DOHH2 (cell line): ENCODE measurements around the gene NXPE2.

ENCODE experiments used
- H3F3A ChIP-seq: fragments of 200-600 bp; sonication (generic), shearing (Covaris generic); 2 replicates; pipeline ENCODE4 v1.6.0; 2016; ENCODE audit warnings: antibody characterized with exemption, mild to moderate bottlenecking; ENCODE audit not compliant: control insufficient read depth, insufficient read depth
- H3K27ac ChIP-seq: fragments of 200-600 bp; sonication (generic); 2 replicates; pipeline ENCODE4 v1.5.1; 2014; ENCODE audit warnings: low read depth, mild to moderate bottlenecking, low read length, moderate library complexity
- H3K27me3 ChIP-seq: fragments of 200-600 bp; sonication (generic); 2 replicates; pipeline ENCODE4 v1.6.1; 2014; ENCODE audit warnings: mild to moderate bottlenecking, low read length, mixed read lengths; ENCODE audit not compliant: control insufficient read depth
- H3K36me3 ChIP-seq: fragments of 200-600 bp; sonication (generic); 2 replicates; pipeline ENCODE4 v1.6.1; 2014; ENCODE audit warnings: mild to moderate bottlenecking, low read length, moderate library complexity, mixed read lengths; ENCODE audit not compliant: control insufficient read depth
- H3K4me1 ChIP-seq: fragments of 200-600 bp; sonication (generic); 2 replicates; pipeline ENCODE4 v1.6.1; 2014; ENCODE audit warnings: mild to moderate bottlenecking, low read length, mixed read lengths; ENCODE audit not compliant: control insufficient read depth
- H3K4me2 ChIP-seq: fragments of 200-600 bp; sonication (generic); 2 replicates; pipeline ENCODE4 v1.6.0; 2014; ENCODE audit warnings: mild to moderate bottlenecking, low read length, moderate library complexity
- H3K4me3 ChIP-seq: fragments of 200-600 bp; sonication (generic); 2 replicates; pipeline ENCODE4 v1.5.1; 2014; ENCODE audit warnings: mild to moderate bottlenecking, low read length, mixed read lengths
- H3K79me2 ChIP-seq: fragments of 200-600 bp; sonication (generic); 2 replicates; pipeline ENCODE4 v1.6.1; 2014; ENCODE audit warnings: mild to moderate bottlenecking, low read length, mixed read lengths; ENCODE audit not compliant: control insufficient read depth
- H3K9me2 ChIP-seq: fragments of 200-600 bp; sonication (generic); replicated peaks from 2 replicates; pipeline ENCODE4 v1.6.1; 2014; ENCODE audit warnings: mild to moderate bottlenecking, low read length, mixed read lengths; ENCODE audit not compliant: control insufficient read depth
- H3K9me3 ChIP-seq: fragments of 200-600 bp; sonication (generic); 2 replicates; pipeline ENCODE4 v1.6.1; 2014; ENCODE audit warnings: antibody characterized with exemption, low read length, mixed read lengths; ENCODE audit not compliant: control insufficient read depth, insufficient read depth
- H4K20me1 ChIP-seq: fragments of 200-600 bp; sonication (generic); 2 replicates; pipeline ENCODE4 v1.6.0; 2014; ENCODE audit warnings: low read depth, mild to moderate bottlenecking, antibody characterized with exemption, low read length, moderate library complexity; ENCODE audit not compliant: control insufficient read depth, insufficient read depth
- CTCF ChIP-seq: fragments of 200-600 bp; sonication (generic); IDR thresholded peaks from one replicate; pipeline ENCODE4 v1.5.1; 2014; ENCODE audit warnings: antibody characterized with exemption, mild to moderate bottlenecking, low read depth, low read length; ENCODE audit not compliant: poor library complexity, severe bottlenecking
- EZH2phosphoT487 ChIP-seq: fragments of 200-600 bp; sonication (generic); IDR thresholded peaks from 2 replicates; pipeline ENCODE4 v1.6.1; 2017; ENCODE audit warnings: borderline replicate concordance, mild to moderate bottlenecking, antibody characterized with exemption, low read length, moderate library complexity, mixed read lengths

The NXPE2 gene

GRCh38 chr11:114736806-114737205 is 58.5 kb downstream of the NXPE2 start:
- Histone ChIP-seq H3K9me2 (no peaks in the 10 kb centered on the region), H3K9me3 (no peaks in the 10 kb centered on the region), H3K4me1 (no peaks in the 10 kb centered on the region), H3K36me3 (no peaks in the 10 kb centered on the region), H4K20me1 (no peaks in the 10 kb centered on the region), H3K4me2 (no peak overlapping the region), H3K27me3 (no peaks in the 10 kb centered on the region), H3K4me3 (no peak overlapping the region), H3K27ac (no peak overlapping the region), H3K79me2 (no peaks in the 10 kb centered on the region), H3F3A (no peaks in the 10 kb centered on the region)
- TF ChIP-seq EZH2phosphoT487 (no peak), CTCF (no peak)

- Histone ChIP-seq H3K9me3 (no peaks in the 10 kb centered on the region), H3K79me2 (no peaks in the 10 kb centered on the region), H3K4me1 (no peaks in the 10 kb centered on the region), H3K27ac (no peak overlapping the region), H3K4me3 (no peak overlapping the region), H3F3A (no peaks in the 10 kb centered on the region), H3K27me3 (no peaks in the 10 kb centered on the region), H3K9me2 (no peaks in the 10 kb centered on the region), H3K4me2 (no peak overlapping the region), H4K20me1 (no peaks in the 10 kb centered on the region), H3K36me3 (no peaks in the 10 kb centered on the region)
- TF ChIP-seq CTCF, result peak; percentile 67
- TF ChIP-seq EZH2phosphoT487, result no peak
These were observed 60.6 kb downstream of the NXPE2 start for GRCh38 chr11:114738954-114739353.

GRCh38 chr11:114745150-114745671 is 66.9 kb downstream of the NXPE2 start:
- Histone ChIP-seq H3K9me2 (no peaks in the 10 kb centered on the region), H3F3A (no peaks in the 10 kb centered on the region), H3K27me3 (no peaks in the 10 kb centered on the region; the same call in 1 of the 2 replicates), H3K4me2 (no peak overlapping the region), H3K36me3 (no peaks in the 10 kb centered on the region), H4K20me1 (no peaks in the 10 kb centered on the region), H3K27ac (no peak overlapping the region), H3K79me2 (no peaks in the 10 kb centered on the region), H3K9me3 (no peaks in the 10 kb centered on the region), H3K4me3 (no peak overlapping the region), H3K4me1 (no peaks in the 10 kb centered on the region)
- TF ChIP-seq EZH2phosphoT487 (no peak), CTCF (no peak)
